ENCODE data around the gene RNFT1.

DNA sequence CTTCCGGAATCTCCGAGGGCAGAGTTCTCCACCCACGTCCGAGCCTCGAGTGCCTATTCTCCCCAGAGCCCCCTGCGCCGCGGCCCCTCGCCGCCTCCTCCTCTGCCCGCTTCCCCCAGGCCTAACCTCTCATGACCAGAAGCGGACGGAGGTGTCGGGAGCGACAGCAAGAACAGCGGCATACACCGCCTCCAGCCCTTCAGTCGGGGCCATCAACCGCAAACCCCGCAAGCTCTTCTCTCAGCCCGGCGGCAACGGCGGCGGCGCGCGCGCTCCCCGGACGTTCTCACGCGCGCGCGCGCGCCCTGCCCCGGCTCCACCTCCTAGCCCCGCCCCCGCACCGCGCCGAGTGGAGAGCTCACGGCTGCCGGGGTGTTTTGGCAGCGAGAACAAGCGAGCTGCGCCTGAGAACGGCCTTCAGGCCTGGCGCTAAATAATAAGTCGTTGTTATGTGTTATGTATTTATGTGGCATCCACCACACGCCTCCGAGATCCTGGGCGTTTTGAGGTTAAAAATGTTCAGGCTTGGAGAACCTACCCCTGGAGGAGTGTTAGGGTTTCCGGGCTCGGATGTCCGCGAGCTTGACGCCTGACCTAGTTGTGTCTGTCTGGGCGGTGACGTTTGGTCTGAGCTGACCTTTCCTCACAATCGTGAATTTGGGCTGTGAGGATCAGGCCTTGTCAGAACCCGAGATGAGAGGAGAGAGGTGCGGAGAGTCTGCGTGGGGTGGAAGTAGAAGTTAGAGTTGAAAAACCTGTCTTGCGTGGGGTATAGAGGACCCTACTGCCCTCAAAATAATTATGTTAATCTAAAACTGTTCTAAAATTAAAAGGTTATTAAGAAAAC lies at the start of gene RNFT1:
- TF ChIP-seq POLR2A (IDR thresholded peaks at IDR 0.05) (peak; percentile 76), CTCF (IDR thresholded peaks at IDR 0.05) (no peak)

Data from prostate gland (tissue), 2 donors.